SIG-M5 (cell line): Measurements from ENCODE around the gene M1AP.

Source experiments
- DNase-seq: peaks from one replicate; lab custom pipeline; 2025; lab: John Stamatoyannopoulos, UW

Gene M1AP

GRCh38 chr2:74648009-74648443 lies at the start of gene M1AP:
M1AP (minus strand) TSS chr2:74648330; CDS start chr2:74640275, 8,055 bp downstream.
- DNase-seq: no peak

DNA sequence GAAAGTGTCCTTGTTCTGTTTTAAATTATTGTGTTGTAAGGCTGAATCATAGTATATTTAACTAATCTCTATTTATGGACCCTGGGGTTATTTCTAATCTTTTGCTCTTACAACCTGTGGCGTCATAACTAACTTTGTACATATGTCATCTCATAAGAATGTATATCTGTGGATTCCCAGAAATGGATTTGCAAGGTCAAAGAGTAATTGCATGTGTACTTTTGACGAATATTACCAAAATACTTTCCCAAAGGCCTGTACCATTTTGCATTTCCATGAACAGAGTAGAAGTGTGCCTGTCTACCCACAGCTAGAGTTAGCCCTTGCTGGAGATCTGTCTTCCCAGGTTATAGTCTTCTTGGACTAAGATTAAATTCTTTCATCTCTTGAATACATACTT lies 48.7 kb upstream of the M1AP start:
- DNase-seq: no peak

GRCh38 chr2:74695663-74696062 lies 47.5 kb upstream of the M1AP start:
- DNase-seq: no peak

DNA sequence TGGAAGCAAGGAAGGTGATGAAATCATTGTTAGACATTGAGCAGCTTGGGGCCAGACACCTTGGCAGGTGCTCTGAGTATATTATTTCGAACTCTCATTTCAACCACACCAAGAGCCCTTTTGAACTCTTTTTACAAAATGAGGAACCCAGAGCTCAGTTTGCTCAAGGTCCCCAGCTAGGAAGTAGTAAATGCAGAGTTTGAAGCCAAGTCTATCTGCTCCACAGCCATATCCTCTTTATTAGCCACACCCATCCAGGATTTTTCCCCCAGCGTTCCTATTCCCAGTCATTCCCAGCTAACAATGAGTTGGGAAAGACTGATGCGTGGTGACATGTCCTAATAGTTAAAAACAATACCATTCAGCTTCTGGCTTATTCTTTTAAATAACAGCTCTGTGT lies 46.2 kb upstream of the M1AP start:
- DNase-seq: no peak

GRCh38 chr2:74693668-74694067 lies 45.5 kb upstream of the M1AP start:
- no peak for DNase-seq

DNA sequence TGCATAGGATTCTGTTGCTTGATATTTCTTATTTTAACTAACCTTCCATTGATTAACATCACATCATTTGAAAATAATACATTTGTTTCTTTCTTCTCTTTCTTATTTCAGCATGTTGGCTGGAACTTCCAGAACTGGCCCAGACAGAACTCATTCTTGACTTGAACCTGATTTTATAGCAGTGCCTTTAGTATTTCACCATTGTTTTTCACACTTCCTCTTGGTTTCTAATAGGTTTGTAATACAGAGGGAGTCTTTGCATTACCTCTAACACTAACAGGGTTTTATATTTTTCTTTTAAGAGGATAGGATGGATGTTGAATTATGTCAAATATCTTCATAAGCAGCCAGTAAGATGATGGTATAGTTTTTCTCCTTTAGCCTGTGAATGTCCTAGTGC lies 45.1 kb upstream of the M1AP start:
- no peak for DNase-seq

DNA sequence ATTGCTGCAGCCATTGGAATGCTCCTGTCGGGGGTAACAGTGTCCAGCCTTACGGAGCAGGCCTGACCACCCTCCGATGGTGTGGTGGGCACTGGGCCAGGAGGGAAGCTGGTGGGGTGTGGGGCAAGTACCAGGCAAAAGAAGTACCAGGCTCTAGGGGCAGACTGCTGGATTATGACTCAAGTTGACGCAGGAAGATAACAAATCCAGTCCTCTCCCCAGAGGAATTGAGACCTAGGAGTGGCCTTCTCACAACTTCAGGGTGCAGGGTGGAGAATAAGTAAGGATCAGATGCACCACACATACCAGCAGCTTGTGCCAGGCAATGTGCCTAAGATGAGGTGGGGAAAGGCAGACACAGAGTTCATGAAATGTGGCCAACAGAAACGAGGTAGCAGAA lies 43.8 kb upstream of the M1AP start:
- no peak for DNase-seq

GRCh38 chr2:74690571-74690970 lies 42.4 kb upstream of the M1AP start:
- no peak for DNase-seq

DNA sequence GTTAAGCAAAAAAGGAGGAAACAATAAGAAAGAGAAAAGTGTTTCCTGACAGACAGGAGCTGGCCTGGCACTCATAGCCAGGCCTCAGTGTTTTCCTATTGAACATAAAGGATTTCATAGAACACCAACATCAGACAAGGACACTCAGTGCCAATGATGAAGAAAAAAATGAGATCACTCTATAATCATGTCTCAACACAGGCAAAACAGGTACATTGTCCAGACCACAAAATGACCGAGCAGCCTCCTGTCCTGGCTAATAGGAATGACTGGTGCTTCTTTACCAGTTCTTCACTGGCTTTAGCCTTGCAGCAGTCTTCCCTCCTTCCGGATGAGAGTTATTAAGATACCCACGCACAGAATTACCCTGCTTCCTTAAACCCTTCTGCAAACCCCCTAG lies 41.5 kb upstream of the M1AP start:
- DNase-seq: no peak

GRCh38 chr2:74688881-74689280 lies 40.8 kb upstream of the M1AP start:
- no peak for DNase-seq

GRCh38 chr2:74685408-74685807 lies 37.3 kb upstream of the M1AP start:
- no peak for DNase-seq

- no peak for DNase-seq
These were observed 34.4 kb upstream of the M1AP start for GRCh38 chr2:74682501-74682900.

GRCh38 chr2:74679615-74680014 lies 31.5 kb upstream of the M1AP start:
- no peak for DNase-seq

DNA sequence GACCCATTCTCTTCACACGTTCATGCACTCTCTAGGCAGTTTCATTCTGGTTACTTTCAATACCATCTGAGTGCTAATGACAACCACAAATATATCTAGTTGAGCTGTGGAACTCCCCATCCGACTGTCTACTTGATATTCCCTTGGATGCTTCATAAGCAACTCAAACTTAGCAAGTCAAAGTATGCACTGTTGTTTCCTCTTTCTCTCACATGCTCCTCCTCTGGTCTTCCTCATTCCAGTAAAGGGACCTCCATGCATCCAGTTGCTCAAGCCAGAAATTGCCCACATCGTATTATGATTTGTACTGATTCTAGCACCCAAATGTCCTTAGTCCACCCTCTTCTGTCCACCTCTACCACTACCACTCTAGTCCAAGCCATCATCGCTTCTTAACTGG lies 28.2 kb upstream of the M1AP start:
- DNase-seq: no peak

DNA sequence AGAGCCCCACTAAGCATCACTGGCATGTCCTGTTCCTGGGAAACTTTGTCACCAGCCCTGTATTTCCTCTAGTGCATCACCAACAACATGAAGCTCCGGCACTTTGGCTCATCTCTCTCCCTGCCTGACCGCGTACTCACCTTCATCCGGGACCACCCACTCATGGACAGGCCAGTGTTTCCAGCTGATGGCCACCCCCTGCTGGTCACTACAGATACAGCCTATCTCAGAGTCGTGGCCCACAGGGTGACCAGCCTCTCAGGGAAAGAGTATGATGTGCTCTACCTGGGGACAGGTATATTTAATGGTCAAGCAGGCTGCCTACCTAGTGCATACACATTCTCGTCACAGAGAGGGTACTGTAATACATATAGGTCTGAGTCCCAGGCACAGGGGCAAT lies 27.0 kb upstream of the M1AP start:
- DNase-seq: no peak

- no peak for DNase-seq
These were observed 25.8 kb upstream of the M1AP start for GRCh38 chr2:74673826-74674528.

- no peak for DNase-seq
These were observed 23.3 kb upstream of the M1AP start for GRCh38 chr2:74671479-74671878.

DNA sequence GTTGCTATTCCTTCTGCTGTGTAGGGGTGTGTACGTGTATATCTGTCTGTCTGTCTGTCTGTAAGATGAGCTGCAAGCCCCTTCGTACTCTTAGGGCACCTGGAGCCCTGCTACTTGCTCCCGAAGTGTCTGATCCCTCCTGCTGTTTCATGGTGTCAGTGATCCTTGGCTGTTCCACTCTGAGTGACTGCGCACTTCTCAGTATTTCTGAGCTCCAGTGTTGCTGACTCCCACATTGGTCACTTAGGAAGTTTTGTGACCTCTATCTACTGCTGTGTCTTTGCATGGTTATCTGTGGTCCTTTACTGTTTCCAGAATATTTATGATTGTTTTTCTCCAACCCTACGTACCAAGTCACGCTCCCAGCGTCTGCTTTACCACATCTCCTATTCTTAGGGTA lies 22.1 kb upstream of the M1AP start:
- no peak for DNase-seq

- no peak for DNase-seq
These were observed 20.0 kb upstream of the M1AP start for GRCh38 chr2:74668087-74668486.

- no peak for DNase-seq
These were observed 11.3 kb upstream of the M1AP start for GRCh38 chr2:74659462-74659861.

DNA sequence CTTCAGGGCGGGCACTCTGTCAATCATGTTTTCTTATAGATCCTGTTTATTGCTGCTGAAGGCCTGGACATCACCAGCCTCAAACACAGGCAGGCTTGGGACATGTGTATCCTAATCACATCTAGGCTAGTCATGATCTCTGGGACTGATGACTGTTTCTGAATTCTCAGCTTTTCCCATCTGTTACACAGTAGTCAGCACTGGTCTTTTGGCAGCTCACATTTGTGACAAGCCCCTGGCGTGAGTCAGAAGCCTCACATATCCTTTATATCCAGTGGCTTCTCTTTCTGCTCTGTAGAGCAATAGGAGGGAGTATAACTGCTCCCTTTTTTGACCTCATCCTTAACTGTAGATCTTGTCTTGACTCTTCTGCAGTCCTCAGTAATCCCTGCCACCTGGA lies 10.4 kb upstream of the M1AP start:
- no peak for DNase-seq

- no peak for DNase-seq
These were observed 7.4 kb upstream of the M1AP start for GRCh38 chr2:74655579-74655978.

DNA sequence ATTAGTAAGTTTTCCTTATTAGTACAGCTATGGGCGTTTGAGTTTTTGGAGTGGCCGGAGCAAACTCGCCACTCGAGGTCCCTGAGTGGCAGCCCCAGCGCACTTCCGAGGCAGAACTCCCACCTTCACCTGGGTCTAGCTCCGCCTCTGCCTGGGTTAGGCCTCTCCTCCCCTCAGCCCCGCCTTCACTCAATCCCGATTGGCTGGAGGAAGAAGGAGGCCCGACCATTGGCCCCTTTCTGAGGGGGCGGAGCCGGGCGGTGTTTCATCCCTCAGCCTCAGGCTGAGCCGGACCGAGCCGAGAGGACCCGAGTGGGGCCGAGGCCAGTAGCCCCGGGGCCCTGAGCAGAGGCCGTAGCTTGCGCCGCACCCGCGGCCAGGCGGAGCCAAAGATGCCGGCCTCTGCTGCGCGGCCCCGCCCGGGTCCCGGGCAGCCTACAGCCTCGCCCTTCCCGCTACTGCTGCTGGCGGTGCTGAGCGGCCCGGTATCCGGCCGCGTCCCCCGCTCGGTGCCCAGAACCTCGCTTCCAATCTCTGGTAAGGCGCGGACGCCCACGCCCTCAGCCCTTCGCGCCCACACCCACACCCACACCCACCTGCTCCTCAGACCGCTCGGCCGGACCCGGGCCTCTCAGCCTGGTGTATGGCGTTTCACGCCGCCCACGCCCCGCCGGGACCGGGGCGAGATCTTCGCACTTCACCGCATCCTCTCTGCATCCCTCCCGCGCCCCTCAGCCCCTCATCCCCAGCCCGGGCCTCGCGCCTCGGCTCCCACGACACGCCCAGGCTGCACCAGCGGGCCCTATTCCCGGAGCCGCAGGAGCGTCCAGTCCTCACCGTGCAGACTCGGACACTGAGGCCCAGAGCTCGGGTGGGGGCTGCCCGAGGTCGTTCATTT lies 6.1 kb upstream of the M1AP start, which contains the start of gene SEMA4F:
SEMA4F (plus strand) TSS at position 263 of the 898 bp plus-strand sequence; CDS start at position 393, 130 bp downstream.
- peak; percentile 63 for DNase-seq
